ENCODE data around the gene RHBDL3. TPM values are rescaled to one million over a fixed set of nuclear protein-coding genes. Genes with fewer than 3 reads are reported as not detected.
A peak's percentile ranks its signal among the peaks of the same experiment; 100 is the strongest.

The RHBDL3 gene
- total and polyA plus RNA-seq, 10 of the 15 experiments (the other 5 are each of a cell fraction or from before 2014, with no cell fraction given): 0.04 to 0.24 (median 0.04) TPM; not detected in 5

DNA sequence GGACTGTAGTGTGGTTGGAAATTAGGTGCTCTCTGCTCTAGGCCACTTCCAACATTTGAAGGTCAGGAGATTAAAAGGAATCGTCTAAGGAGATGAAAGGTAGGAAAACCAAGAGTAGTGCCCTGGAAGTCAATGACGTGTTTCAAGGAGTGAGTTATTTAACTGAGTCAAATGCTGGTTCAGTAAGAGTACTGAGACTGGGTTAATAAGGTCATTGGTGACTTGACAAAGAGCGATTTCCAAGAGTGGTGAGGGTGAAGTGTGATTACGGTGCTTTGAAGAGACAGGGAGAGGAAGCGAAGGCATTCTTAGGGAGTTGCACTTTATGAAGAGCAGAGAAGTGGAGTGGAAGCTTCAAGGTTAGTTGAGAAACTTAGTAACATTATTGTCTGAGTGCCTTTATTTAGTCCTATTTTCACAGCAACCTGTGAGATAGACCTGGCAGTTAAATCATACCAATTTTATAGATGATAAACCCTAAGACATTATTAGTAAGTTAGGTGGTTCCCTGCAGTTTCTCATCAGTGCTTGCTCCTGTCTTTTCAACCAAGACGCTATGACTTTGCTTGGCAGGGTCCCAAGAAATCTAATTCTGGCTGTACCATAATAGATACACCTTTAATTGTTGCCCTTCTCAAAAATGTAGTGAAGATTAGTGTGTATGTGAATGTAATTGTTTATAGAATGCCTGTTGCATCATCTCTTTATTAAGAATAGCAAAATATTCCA is 90.2 kb downstream of the RHBDL3 start:
- Histone ChIP-seq H4K20me1 (ENCODE audit: control insufficient read depth, insufficient read depth) (peaks cover 13% of the 10 kb centered on the region), H3K4me3 (peak overlapping the region; percentile 59), H3K4me1 (ENCODE audit: control insufficient read depth, insufficient read depth, low read length) (peaks cover 10% of the 10 kb centered on the region; the same call in 1 of the 2 replicates), H3K4me2 (ENCODE audit: control insufficient read depth, insufficient read depth) (peak overlapping the region; percentile 63), H3K27me3 (replicated peaks in 1 of 2; ENCODE audit: control insufficient read depth in 2 of 2, insufficient read depth in 2 of 2, low read length in 1 of 2) (no peaks in the 10 kb centered on the region), H3K27ac (ENCODE audit: control insufficient read depth, insufficient read depth) (no peak overlapping the region), H3K9me3 (replicated peaks; ENCODE audit: control insufficient read depth, insufficient read depth, low read length) (no peaks in the 10 kb centered on the region), H2AFZ (ENCODE audit: control insufficient read depth, low read depth, low read length) (no peak overlapping the region), H3K79me2 (ENCODE audit: control insufficient read depth, insufficient read depth, low read length) (peaks cover 85% of the 10 kb centered on the region), H3K9ac (ENCODE audit: control insufficient read depth, insufficient read depth, low read length) (peak overlapping the region; percentile 29; the same call in 1 of the 2 replicates), H3K36me3 (ENCODE audit: control insufficient read depth in 2 of 2, insufficient read depth in 2 of 2, low read length in 1 of 2) (peaks cover 14 to 44% of the 10 kb centered on the region in 2 experiments)
- ChIA-PET RAD21 (ENCODE audit: unreplicated experiment) (no interaction called here), CTCF (interaction anchor here (0.8 kb wide), 1 partner anchor 23 kb away, joined by 3 read pairs; no protein-coding TSS in a partner anchor), SMC1A (ENCODE audit: uncharacterized antibody, unreplicated experiment) (interaction anchor here (1.0 kb wide), 1 partner anchor 16 kb away, joined by 3 read pairs; no protein-coding TSS in a partner anchor), POLR2A (interaction anchor here (0.6 kb wide), 1 partner anchor 135 kb away, joined by 3 read pairs; no protein-coding TSS in a partner anchor)
- DNase-seq (ENCODE audit: low read depth, low spot score) (no peak), FAIRE-seq (no peak), ATAC-seq (peak; percentile 22; the same call in 2 of the 3 replicates)
- 71% methylated on average over 6 of the region's 6 CpGs for WGBS (ENCODE audit: insufficient coverage, insufficient replicate concordance, low lambda C conversion rate, missing lambda C conversion rate)
- intact Hi-C loops (cut with micrococcal nuclease; ENCODE audit: unreplicated experiment): no loop called here
- no TSS peak for BruUV-seq (replicated peaks)
- TF ChIP-seq BRCA1 (IDR thresholded peaks at IDR 0.05; ENCODE audit: low read depth, low read length) (no peak), YBX1 (IDR thresholded peaks at IDR 0.05) (no peak), BCL11A (IDR thresholded peaks at IDR 0.05; ENCODE audit: low read depth, low read length) (no peak)
- TF ChIP-seq, protein P1, sequence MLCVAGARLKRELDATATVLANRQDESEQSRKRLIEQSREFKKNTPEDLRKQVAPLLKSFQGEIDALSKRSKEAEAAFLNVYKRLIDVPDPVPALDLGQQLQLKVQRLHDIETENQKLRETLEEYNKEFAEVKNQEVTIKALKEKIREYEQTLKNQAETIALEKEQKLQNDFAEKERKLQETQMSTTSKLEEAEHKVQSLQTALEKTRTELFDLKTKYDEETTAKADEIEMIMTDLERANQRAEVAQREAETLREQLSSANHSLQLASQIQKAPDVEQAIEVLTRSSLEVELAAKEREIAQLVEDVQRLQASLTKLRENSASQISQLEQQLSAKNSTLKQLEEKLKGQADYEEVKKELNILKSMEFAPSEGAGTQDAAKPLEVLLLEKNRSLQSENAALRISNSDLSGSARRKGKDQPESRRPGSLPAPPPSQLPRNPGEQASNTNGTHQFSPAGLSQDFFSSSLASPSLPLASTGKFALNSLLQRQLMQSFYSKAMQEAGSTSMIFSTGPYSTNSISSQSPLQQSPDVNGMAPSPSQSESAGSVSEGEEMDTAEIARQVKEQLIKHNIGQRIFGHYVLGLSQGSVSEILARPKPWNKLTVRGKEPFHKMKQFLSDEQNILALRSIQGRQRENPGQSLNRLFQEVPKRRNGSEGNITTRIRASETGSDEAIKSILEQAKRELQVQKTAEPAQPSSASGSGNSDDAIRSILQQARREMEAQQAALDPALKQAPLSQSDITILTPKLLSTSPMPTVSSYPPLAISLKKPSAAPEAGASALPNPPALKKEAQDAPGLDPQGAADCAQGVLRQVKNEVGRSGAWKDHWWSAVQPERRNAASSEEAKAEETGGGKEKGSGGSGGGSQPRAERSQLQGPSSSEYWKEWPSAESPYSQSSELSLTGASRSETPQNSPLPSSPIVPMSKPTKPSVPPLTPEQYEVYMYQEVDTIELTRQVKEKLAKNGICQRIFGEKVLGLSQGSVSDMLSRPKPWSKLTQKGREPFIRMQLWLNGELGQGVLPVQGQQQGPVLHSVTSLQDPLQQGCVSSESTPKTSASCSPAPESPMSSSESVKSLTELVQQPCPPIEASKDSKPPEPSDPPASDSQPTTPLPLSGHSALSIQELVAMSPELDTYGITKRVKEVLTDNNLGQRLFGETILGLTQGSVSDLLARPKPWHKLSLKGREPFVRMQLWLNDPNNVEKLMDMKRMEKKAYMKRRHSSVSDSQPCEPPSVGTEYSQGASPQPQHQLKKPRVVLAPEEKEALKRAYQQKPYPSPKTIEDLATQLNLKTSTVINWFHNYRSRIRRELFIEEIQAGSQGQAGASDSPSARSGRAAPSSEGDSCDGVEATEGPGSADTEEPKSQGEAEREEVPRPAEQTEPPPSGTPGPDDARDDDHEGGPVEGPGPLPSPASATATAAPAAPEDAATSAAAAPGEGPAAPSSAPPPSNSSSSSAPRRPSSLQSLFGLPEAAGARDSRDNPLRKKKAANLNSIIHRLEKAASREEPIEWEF (IDR thresholded peaks at IDR 0.05; ENCODE audit: insufficient replicate concordance, low read depth, low read length): no peak
- TF ChIP-seq, protein P2, sequence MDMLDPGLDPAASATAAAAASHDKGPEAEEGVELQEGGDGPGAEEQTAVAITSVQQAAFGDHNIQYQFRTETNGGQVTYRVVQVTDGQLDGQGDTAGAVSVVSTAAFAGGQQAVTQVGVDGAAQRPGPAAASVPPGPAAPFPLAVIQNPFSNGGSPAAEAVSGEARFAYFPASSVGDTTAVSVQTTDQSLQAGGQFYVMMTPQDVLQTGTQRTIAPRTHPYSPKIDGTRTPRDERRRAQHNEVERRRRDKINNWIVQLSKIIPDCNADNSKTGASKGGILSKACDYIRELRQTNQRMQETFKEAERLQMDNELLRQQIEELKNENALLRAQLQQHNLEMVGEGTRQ (IDR thresholded peaks at IDR 0.05; ENCODE audit: borderline replicate concordance, low read depth, low read length): no peak
- in situ Hi-C loops (cut with MboI): no loop called here
